ENCODE results near the gene TUFT1.
A peak's percentile ranks its signal among the peaks of the same experiment; 100 is the strongest.

The TUFT1 gene, protein sequence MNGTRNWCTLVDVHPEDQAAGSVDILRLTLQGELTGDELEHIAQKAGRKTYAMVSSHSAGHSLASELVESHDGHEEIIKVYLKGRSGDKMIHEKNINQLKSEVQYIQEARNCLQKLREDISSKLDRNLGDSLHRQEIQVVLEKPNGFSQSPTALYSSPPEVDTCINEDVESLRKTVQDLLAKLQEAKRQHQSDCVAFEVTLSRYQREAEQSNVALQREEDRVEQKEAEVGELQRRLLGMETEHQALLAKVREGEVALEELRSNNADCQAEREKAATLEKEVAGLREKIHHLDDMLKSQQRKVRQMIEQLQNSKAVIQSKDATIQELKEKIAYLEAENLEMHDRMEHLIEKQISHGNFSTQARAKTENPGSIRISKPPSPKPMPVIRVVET

GRCh38 chr1:151540021-151540981 lies at the start of gene TUFT1:
Gene TUFT1 (plus strand): TSS chr1:151540309. CDS start chr1:151540367, 58 bp downstream.
- peak; percentile 87 for DNase-seq

- DNase-seq: no peak
Observed at GRCh38 chr1:151491641-151492040, 48.5 kb upstream of the TUFT1 start.

- no peak for DNase-seq
Observed at GRCh38 chr1:151492120-151492519, 48.0 kb upstream of the TUFT1 start.

DNA sequence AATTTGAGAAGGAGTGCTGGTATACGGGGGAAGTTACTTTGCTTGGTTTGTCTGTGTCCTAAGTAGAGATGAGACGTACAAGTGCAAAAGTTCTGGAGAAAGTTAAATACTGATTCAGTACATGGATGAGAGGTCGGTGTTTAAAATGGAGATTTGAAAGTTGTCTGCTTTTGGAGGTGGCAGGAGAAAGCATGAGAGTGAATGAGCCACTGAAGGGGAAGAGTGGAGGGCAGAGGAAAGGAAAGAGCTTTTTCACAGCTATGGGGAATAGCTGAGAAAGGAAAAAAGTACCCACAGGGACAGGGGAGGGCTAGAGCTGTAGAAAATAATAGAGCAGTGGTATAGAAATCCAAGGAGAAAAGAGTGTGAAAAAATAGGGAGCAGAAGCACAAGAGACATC lies 47.1 kb upstream of the TUFT1 start:
- no peak for DNase-seq

DNA sequence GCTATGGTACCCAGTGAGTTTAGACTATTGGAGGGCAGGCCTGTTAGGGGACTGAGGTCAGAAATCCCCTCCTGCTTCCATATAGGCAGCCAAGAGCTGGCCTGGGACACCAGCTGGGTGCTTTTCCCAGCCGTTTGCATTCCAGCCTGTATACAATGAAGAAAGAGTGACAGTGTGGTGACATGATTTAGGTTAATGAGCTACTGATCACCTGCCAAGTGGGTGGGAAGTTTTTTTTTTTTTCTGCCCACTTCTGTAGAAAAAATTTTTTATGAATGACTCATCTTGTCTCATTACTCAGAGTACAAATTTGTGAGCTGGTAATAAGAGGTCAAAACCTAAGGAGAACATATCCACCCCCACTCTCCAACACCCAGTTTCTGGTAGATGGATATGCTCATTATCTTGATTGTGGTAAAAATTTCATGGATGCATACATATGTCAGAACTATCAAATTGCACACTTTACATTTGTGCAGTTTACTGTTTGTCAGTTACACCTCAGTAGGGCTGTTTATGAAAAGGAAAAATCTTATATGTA lies 45.3 kb upstream of the TUFT1 start:
- peak; percentile 91 for DNase-seq

DNA sequence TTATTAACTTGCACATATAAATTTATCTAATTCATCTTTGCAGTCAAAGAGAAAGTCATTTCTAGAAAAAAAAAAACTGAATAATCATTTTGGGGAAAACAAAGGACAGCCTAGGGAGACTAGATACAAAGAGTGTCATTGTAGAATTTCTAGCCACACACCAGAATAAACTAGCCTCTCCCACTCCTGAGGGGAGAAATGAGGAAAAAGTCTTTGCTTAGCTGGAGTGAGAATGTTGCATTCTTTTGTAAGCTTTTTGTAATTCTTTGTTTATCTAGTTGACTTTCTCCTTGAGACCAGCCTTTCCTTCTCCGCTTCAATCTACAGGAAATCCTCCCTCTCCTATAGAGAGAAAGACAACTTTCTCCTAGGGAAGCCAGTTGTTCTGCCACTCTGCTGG lies 44.8 kb upstream of the TUFT1 start:
- no peak for DNase-seq

GRCh38 chr1:151499365-151499764 lies 40.7 kb upstream of the TUFT1 start:
- DNase-seq: no peak

DNA sequence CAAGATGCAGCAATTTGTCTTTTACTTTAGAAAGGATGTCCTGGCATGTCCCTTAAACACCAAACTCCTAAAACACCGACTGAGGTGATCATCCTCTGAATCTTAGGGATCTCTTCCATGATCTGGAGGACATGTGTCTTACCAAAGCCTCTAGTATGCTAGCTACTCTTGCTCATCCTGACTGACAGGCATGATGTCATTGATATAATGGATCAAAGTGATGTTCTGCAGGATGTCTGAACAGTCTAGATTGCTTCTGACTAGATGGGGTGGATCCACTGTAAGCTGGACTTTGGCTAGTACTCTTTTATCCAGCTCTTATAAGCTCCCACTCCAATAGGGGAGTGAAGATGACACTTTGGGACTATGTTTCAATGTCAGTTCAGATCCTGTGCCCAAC lies 40.2 kb upstream of the TUFT1 start:
- no peak for DNase-seq

- no peak for DNase-seq
Observed at GRCh38 chr1:151501474-151501873, 38.6 kb upstream of the TUFT1 start.

- no peak for DNase-seq
Observed at GRCh38 chr1:151502035-151502700, 37.9 kb upstream of the TUFT1 start.

GRCh38 chr1:151502859-151503780 lies 37.0 kb upstream of the TUFT1 start:
- no peak for DNase-seq

GRCh38 chr1:151504252-151504651 lies 35.9 kb upstream of the TUFT1 start:
- no peak for DNase-seq

DNA sequence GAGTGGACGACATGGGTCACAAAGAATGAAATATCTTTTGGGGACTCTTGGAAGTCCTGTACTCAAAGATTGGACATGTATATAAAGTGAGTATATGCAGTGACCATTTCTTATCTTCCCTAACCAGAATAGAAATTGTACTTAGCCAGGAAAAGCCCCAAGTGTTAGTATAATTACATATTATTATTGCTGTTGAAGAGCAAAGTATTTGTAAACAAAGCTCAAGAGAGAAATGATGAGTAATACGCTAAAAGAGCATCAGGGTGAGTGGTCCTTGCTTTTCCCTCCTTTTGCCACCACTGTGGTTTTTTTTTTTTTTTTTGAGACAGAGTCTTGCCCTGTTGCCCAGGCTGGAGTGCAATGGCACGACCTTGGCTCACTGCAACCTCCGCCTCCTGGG lies 35.4 kb upstream of the TUFT1 start:
- DNase-seq: no peak

DNA sequence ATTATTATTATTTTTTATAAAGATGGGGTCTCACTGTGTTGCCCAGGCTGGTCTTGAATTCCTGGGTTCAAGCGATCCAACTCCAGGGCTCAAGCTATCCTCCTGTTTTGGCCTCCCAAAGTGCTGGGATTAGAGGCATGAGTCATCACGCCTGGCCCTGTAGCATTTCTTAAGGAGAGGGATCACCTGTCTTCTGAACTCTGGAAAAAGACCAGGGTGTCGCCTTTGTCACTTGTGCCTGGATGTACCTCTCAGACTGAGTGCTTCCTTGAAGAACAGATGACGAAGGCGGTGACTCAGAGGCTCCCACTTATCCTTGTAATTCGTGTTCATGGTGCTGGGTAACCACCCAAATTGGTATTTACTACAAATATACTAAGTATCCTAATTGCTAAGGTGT lies 31.3 kb upstream of the TUFT1 start:
- no peak for DNase-seq

DNA sequence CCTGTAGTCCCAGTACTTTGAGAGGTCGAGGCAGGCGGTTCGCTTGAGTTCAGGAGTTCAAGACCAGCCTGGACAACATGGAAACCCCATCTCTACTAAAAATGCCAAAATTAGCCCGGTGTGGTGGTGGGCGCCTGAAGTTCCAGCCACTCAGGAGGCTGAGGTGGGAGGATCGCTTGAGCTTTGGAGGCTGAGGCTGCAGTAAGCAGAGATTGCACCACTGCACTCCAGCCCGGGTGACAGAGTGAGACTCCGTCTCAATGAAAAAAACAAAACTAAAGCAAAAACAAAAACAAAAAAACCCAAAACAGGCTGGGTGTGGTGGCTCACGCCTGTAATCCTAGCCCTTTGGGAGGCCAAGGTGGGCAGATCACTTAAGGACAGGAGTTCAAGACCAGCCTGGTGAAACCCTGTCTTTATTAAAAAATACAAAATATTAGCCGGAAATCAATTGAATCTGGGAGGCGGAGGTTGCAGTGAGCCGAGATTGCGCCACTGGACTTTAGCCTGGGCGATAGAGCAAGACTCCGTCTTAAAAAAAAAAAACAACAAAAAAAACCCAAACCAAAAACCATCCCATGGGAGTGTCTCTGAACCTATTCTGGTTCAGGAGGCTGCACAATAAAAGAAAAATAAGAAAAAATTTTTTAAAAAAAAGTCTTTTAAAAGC lies 30.6 kb upstream of the TUFT1 start:
- DNase-seq: no peak

DNA sequence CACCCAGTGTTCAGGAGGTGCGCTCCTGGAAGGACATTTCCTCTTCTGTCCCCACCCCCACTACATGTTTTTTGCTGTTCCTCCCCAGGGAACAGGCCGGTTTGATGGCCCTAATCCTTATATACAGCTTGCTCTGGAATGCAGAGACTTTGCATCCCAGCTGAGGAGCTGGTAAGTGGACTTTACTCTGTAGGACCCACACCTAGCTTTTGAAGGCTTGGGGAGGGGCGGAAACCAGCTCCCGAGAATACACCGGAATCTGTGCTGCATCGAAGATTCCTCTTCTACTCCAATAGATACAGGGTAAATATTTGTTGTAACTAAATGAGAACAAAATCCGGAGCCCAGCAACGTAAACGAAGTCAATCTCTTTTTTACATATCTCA lies 30.1 kb upstream of the TUFT1 start:
- no peak for DNase-seq

- no peak for DNase-seq
Observed at GRCh38 chr1:151510614-151510956, 29.5 kb upstream of the TUFT1 start.

- peak; percentile 95 for DNase-seq
Observed at GRCh38 chr1:151510957-151511635, 29.0 kb upstream of the TUFT1 start, which contains the start of gene CGN. Gene CGN (plus strand): TSS chr1:151511387. CDS start chr1:151518520, 7,133 bp downstream.

DNA sequence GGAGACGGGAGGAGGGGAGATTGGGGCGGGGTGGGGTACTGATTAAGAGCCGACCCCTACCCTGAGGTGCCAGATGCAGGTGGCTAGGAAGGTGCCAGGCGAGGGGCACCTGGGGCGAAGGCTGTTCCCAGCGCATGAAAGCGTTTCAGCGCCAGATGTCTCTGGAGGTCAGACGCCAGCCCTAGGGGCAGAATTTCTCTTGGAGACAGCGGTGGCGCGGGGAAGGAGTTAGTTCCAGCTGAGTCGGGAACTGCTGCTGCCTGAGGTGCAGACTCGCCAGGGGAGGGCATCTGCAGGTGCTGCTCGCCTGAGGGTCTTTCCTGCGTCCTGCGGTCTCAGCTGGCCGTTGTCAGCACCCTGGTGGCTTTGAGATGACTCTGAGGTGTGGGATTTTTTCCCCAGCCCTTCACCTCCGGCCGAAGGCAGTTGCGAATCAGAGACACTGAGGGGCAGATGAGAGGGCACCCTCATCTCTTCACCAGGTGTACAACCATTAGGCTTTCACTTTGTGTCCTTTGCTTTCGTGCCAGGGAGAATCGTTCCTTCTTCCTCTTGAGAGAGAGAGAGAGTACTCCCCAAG lies 28.4 kb upstream of the TUFT1 start:
- no peak for DNase-seq

DNA sequence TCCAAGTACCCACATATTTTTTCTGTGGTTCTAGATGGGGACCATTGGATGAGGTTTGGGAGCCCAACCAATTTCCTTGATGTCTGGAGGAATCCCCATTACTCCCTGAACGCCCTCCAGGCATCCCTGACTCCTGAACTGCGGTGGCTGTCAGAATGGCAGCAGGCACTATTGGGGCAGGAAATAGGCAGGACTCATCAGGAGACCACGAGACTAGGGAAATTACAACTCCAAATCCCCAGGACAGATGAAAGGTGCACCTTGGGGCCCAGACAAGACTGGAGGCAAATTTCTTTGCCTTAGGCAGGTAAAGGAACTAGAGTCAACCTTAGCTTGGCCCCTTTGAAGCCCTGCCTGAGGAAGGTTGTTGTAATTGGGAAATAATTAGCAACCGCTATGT lies 27.8 kb upstream of the TUFT1 start:
- no peak for DNase-seq
